ENCODE results near the gene TOM1L2. TPM values are rescaled to one million over a fixed set of nuclear protein-coding genes. Genes with fewer than 3 reads are reported as not detected.

TOM1L2 gene
- total RNA-seq, 6 experiments from 2014 or later: 92.1 to 144 (median 101) TPM

GRCh38 chr17:18009609-18010420 lies 37.6 kb upstream of the TOM1L2 start:
- 0 out of 2 replicates have a peak overlapping the region, but pooled peaks have one; percentile 19 for H3K4me3 Mint-ChIP-seq
- DNase-seq: no peak
- H3K4me1 Mint-ChIP-seq (ENCODE audit: low read depth): peaks cover 25% of the 10 kb centered on the region
- no peaks in the 10 kb centered on the region; the same call in none of the 2 replicates for H3K27me3 Mint-ChIP-seq (ENCODE audit: insufficient read depth)
- H3K9me3 Mint-ChIP-seq: no peaks in the 10 kb centered on the region
- TF ChIP-seq, protein P1, sequence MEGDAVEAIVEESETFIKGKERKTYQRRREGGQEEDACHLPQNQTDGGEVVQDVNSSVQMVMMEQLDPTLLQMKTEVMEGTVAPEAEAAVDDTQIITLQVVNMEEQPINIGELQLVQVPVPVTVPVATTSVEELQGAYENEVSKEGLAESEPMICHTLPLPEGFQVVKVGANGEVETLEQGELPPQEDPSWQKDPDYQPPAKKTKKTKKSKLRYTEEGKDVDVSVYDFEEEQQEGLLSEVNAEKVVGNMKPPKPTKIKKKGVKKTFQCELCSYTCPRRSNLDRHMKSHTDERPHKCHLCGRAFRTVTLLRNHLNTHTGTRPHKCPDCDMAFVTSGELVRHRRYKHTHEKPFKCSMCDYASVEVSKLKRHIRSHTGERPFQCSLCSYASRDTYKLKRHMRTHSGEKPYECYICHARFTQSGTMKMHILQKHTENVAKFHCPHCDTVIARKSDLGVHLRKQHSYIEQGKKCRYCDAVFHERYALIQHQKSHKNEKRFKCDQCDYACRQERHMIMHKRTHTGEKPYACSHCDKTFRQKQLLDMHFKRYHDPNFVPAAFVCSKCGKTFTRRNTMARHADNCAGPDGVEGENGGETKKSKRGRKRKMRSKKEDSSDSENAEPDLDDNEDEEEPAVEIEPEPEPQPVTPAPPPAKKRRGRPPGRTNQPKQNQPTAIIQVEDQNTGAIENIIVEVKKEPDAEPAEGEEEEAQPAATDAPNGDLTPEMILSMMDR (IDR thresholded peaks at IDR 0.05): no peak
- peak overlapping the region; percentile 91 for H3K27ac Mint-ChIP-seq
- peaks cover 11% of the 10 kb centered on the region for H3K36me3 Mint-ChIP-seq (ENCODE audit: low read depth)

DNA sequence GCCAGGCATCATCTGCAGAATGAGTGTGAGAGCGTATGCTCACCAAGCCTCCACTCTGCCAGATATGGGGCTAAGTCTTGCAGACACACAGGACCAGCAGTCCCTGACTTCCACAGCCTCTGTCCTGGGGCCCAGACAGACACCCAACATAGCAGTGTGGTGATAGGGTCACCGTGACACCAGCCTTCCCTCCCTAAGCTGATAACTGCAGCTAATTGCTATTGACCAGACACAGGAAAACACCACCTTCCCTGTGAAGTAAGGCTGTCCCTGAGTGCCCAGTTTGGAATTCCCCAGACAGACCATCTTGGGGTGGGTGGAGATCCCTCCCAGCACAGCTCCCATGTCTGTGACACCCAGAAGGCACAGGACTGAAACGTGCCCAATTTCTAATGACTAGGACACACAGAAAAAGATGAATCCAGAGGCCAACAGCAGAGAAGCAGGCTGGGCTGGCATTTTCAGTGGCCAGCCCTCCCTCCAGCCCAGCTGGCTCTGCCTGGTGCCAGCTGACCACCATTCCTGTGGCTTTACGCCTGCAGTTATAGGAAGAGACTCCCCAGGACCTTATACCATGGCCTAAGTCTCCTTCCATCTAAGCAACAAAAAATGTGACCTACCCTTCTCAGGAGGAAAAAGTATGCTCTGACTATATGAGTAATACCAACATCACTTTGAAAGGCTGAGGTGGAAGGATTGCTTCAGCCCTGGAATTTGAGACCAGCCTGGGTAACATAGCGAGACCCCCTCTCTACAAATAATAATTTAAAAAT lies 36.5 kb upstream of the TOM1L2 start:
- TF ChIP-seq, protein P1 (IDR thresholded peaks at IDR 0.05): no peak
- Mint-ChIP-seq H3K36me3 (ENCODE audit: low read depth) (peaks cover 11% of the 10 kb centered on the region), H3K27ac (peak overlapping the region; percentile 91), H3K9me3 (no peaks in the 10 kb centered on the region), H3K4me1 (ENCODE audit: low read depth) (peaks cover 31% of the 10 kb centered on the region), H3K27me3 (ENCODE audit: insufficient read depth) (no peaks in the 10 kb centered on the region; the same call in none of the 2 replicates), H3K4me3 (peak overlapping the region; percentile 67)
- peak; percentile 90 for DNase-seq

GRCh38 chr17:18006495-18007239 lies 34.5 kb upstream of the TOM1L2 start:
- TF ChIP-seq, protein P1 (IDR thresholded peaks at IDR 0.05): no peak
- no peaks in the 10 kb centered on the region for H3K9me3 Mint-ChIP-seq
- H3K27ac Mint-ChIP-seq: peak overlapping the region; percentile 24; the same call in 1 of the 2 replicates
- H3K4me3 Mint-ChIP-seq: no peak overlapping the region
- DNase-seq: no peak
- no peaks in the 10 kb centered on the region; the same call in none of the 2 replicates for H3K27me3 Mint-ChIP-seq (ENCODE audit: insufficient read depth)
- H3K36me3 Mint-ChIP-seq (ENCODE audit: low read depth): peaks cover 11% of the 10 kb centered on the region
- peaks cover 38% of the 10 kb centered on the region for H3K4me1 Mint-ChIP-seq (ENCODE audit: low read depth)

GRCh38 chr17:18005496-18005895 lies 33.3 kb upstream of the TOM1L2 start:
- H3K4me3 Mint-ChIP-seq: no peak overlapping the region
- no peak for DNase-seq
- H3K27me3 Mint-ChIP-seq (ENCODE audit: insufficient read depth): no peaks in the 10 kb centered on the region; the same call in none of the 2 replicates
- H3K9me3 Mint-ChIP-seq: no peaks in the 10 kb centered on the region
- peaks cover 38% of the 10 kb centered on the region for H3K4me1 Mint-ChIP-seq (ENCODE audit: low read depth)
- peaks cover 9% of the 10 kb centered on the region for H3K36me3 Mint-ChIP-seq (ENCODE audit: low read depth)
- H3K27ac Mint-ChIP-seq: no peak overlapping the region
- TF ChIP-seq, protein P1 (IDR thresholded peaks at IDR 0.05): no peak

DNA sequence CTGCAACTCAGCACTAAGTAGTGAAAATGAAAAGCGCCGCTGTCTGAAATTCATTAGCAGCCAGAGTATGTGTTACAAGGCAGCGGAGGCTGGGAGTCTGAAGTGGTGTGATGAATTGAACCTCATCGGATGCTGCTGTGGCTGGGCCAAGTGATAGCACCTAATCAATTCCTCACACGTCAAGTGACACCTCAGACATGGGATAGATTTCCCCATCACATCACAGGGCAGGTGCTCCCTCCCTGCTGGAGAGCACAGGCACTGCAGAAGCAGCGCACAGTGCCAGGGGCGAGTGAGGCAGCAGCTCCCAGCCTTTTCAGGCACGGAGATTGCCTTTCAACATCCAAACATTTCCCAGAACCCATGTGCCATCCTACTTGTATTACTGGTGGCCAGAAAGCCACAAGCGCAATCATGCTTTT lies 32.7 kb upstream of the TOM1L2 start:
- peaks cover 4% of the 10 kb centered on the region; the same call in 1 of the 2 replicates for H3K36me3 Mint-ChIP-seq (ENCODE audit: low read depth)
- no peaks in the 10 kb centered on the region; the same call in none of the 2 replicates for H3K27me3 Mint-ChIP-seq (ENCODE audit: insufficient read depth)
- H3K4me1 Mint-ChIP-seq (ENCODE audit: low read depth): peaks cover 37% of the 10 kb centered on the region
- DNase-seq: no peak
- no peaks in the 10 kb centered on the region for H3K9me3 Mint-ChIP-seq
- TF ChIP-seq, protein P1 (IDR thresholded peaks at IDR 0.05): peak; percentile 52
- no peak overlapping the region for H3K27ac Mint-ChIP-seq
- no peak overlapping the region for H3K4me3 Mint-ChIP-seq
